BE2C (cell line): ENCODE results near the gene VIL1.

Experiments used
- DNase-seq: peaks from one replicate; pipeline ENCODE4 v3.0.0-alpha.2; 2020
- H3K27me3 ChIP-seq: fragments of 250-450 bp; sonication (Bioruptor Pico); 2 replicates; pipeline ENCODE4 v1.5.1; 2020; ENCODE audit warnings: mild to moderate bottlenecking
- H3K36me3 ChIP-seq: fragments of 250-450 bp; sonication (Bioruptor Pico); 2 replicates; pipeline ENCODE4 v1.5.1; 2020; ENCODE audit warnings: mild to moderate bottlenecking
- H3K4me1 ChIP-seq: fragments of 250-450 bp; sonication (Bioruptor Pico); 2 replicates; pipeline ENCODE4 v1.5.1; 2020
- H3K4me3 ChIP-seq: 2 replicates; pipeline ENCODE4 v1.5.1; 2011; ENCODE audit warnings: low read depth, low read length
- H3K9me3 ChIP-seq: fragments of 250-450 bp; sonication (Bioruptor Pico); 2 replicates; pipeline ENCODE4 v1.5.1; 2020
- CTCF ChIP-seq: IDR thresholded peaks from 2 replicates; pipeline ENCODE4 v1.5.1; 2012; ENCODE audit warnings: mild to moderate bottlenecking, low read depth, low read length

Gene VIL1

GRCh38 chr2:218438596-218438995, 19.7 kb downstream of the VIL1 start:
- H3K9me3 ChIP-seq = no peaks in the 10 kb centered on the region
- no peaks in the 10 kb centered on the region; the same call in 1 of the 2 replicates for H3K36me3 ChIP-seq
- DNase-seq = no peak
- TF ChIP-seq CTCF = no peak
- no peaks in the 10 kb centered on the region for H3K4me1 ChIP-seq
- no peak overlapping the region for H3K4me3 ChIP-seq
- no peaks in the 10 kb centered on the region for H3K27me3 ChIP-seq

GRCh38 chr2:218444692-218445357, 25.9 kb downstream of the VIL1 start:
- TF ChIP-seq CTCF = no peak
- Histone ChIP-seq H3K27me3 (no peaks in the 10 kb centered on the region), H3K36me3 (peaks cover 8% of the 10 kb centered on the region; the same call in 1 of the 2 replicates), H3K9me3 (no peaks in the 10 kb centered on the region), H3K4me1 (peaks cover 14% of the 10 kb centered on the region), H3K4me3 (no peak overlapping the region)
- peak; percentile 28 for DNase-seq

- Histone ChIP-seq H3K36me3 (peaks cover 11% of the 10 kb centered on the region; the same call in 1 of the 2 replicates), H3K9me3 (no peaks in the 10 kb centered on the region; the same call in 1 of the 2 replicates), H3K27me3 (no peaks in the 10 kb centered on the region), H3K4me1 (peaks cover 14% of the 10 kb centered on the region), H3K4me3 (no peak overlapping the region)
- no peak for DNase-seq
- no peak for TF ChIP-seq CTCF
Observed at GRCh38 chr2:218445602-218446001, 26.7 kb downstream of the VIL1 start.

DNA sequence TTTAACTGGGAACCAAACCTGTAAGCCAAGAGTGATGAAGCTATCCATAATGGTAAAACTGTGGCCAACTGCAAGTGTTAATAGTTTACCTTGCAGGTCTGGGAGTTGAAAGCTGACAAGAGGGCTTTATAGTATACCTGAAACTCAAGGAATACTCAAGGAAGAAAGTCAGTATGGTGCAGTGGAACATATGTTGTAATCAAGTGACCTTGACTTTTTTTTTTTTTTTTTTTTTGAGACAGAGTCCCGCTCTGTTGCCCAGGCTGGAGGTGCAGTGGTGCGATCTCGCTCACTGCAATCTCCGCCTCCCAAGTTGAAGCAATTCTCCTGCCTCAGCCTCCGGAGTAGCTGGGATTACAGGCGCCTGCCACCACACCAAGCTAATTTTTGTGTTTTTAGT, 27.6 kb downstream of the VIL1 start:
- no peak overlapping the region for H3K4me3 ChIP-seq
- peaks cover 11% of the 10 kb centered on the region; the same call in 1 of the 2 replicates for H3K36me3 ChIP-seq
- TF ChIP-seq CTCF = no peak
- peaks cover 14% of the 10 kb centered on the region for H3K4me1 ChIP-seq
- DNase-seq = no peak
- H3K27me3 ChIP-seq = no peaks in the 10 kb centered on the region
- no peaks in the 10 kb centered on the region; the same call in 1 of the 2 replicates for H3K9me3 ChIP-seq

- Histone ChIP-seq H3K4me1 (peaks cover 14% of the 10 kb centered on the region), H3K36me3 (peaks cover 11% of the 10 kb centered on the region; the same call in 1 of the 2 replicates)
- TF ChIP-seq CTCF = no peak
Observed at GRCh38 chr2:218447072-218447471, 28.1 kb downstream of the VIL1 start.

GRCh38 chr2:218448934-218449333, 30.0 kb downstream of the VIL1 start:
- Histone ChIP-seq H3K4me3 (no peak overlapping the region), H3K9me3 (no peaks in the 10 kb centered on the region; the same call in 1 of the 2 replicates), H3K27me3 (no peaks in the 10 kb centered on the region), H3K4me1 (peaks cover 14% of the 10 kb centered on the region), H3K36me3 (peaks cover 15% of the 10 kb centered on the region)
- DNase-seq = peak; percentile 42
- TF ChIP-seq CTCF = no peak

More at GRCh38 chr2:218447072-218447471, 28.1 kb downstream of the VIL1 start:
- H3K9me3 ChIP-seq = no peaks in the 10 kb centered on the region; the same call in 1 of the 2 replicates
- no peak overlapping the region for H3K4me3 ChIP-seq
- no peak for DNase-seq
- no peaks in the 10 kb centered on the region for H3K27me3 ChIP-seq
